Measurements from ENCODE around the gene MTFP1. TPM values are rescaled to one million over a fixed set of nuclear protein-coding genes. Genes with fewer than 3 reads are reported as not detected.

The MTFP1 gene
- total and polyA plus RNA-seq, 2 of the 4 experiments (the other 2 are of a cell fraction), result 7.3 to 7.7 TPM

DNA sequence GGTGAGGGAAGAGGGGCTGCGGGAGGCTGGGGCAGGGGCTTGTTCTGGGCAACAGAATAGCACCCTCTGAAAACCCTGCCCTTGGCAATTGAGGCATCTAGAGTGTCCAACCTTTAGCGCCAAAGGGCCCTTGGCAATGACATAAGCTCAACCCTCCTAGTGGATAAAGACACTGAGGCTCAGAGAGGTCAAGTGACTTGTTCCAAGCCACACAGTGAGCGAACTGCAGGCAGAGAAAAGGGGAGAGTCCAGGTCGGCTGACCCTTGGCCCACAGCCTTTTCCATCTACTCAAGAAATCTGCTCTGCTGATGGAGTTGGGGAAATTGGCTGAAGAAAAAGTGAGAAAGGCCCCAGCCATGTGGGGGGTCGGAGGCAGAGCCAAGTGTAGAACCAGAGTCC is 25.9 kb upstream of the MTFP1 start:
- intact Hi-C loops (cut with micrococcal nuclease) (no loop called here), in situ Hi-C loops (cut with MboI; ENCODE audit: low sequenced_read_pairs) (loop anchor here (10.0 kb wide), 2 partner anchors 85 to 295 kb away; no protein-coding TSS in a partner anchor), dilution Hi-C loops (cut with HindIII; ENCODE audit: low sequenced_read_pairs, unreplicated experiment) (no loop called here)
- no peak overlapping the region for H2AFZ ChIP-seq (replicated peaks; ENCODE audit: low read length, poor library complexity)
- H2BK20ac ChIP-seq (ENCODE audit: low read depth, low read length), result no peak overlapping the region
- H2BK15ac ChIP-seq (ENCODE audit: low read depth, low read length), result no peak overlapping the region
- no peaks in the 10 kb centered on the region for H3K9me3 ChIP-seq (ENCODE audit: control insufficient read depth, insufficient read depth, low read length)
- TF ChIP-seq POLR2A (IDR thresholded peaks at IDR 0.05; ENCODE audit: low read depth, low read length) (no peak), MXI1 (IDR thresholded peaks at IDR 0.05; ENCODE audit: borderline replicate concordance, low read depth, low read length) (no peak), BHLHE40 (IDR thresholded peaks at IDR 0.05; ENCODE audit: low read depth, low read length) (no peak), NFE2L2 (IDR thresholded peaks at IDR 0.05; ENCODE audit: low read depth, low read length) (no peak), RAD21 (IDR thresholded peaks at IDR 0.05; ENCODE audit: low read length) (no peak)
- TF ChIP-seq, protein P1, sequence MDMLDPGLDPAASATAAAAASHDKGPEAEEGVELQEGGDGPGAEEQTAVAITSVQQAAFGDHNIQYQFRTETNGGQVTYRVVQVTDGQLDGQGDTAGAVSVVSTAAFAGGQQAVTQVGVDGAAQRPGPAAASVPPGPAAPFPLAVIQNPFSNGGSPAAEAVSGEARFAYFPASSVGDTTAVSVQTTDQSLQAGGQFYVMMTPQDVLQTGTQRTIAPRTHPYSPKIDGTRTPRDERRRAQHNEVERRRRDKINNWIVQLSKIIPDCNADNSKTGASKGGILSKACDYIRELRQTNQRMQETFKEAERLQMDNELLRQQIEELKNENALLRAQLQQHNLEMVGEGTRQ (IDR thresholded peaks at IDR 0.05; ENCODE audit: low read depth, low read length), result no peak
- BruUV-seq (replicated peaks), result no TSS peak
- no peak overlapping the region for H3K4me2 ChIP-seq (ENCODE audit: low read depth, low read length)
- H3K9ac ChIP-seq (ENCODE audit: low read depth, low read length), result no peak overlapping the region
- H2BK5ac ChIP-seq (ENCODE audit: low read depth, low read length, poor library complexity, severe bottlenecking), result no peak overlapping the region
- no peaks in the 10 kb centered on the region for H3K27me3 ChIP-seq (ENCODE audit: control insufficient read depth, insufficient read depth, low read length)
- DNase-seq (no peak), ATAC-seq (ENCODE audit: low read depth) (no peak)
- ChIA-PET CTCF (no interaction called here), POLR2A (ENCODE audit: unreplicated experiment) (no interaction called here)
- no peak overlapping the region for H3K18ac ChIP-seq (ENCODE audit: low read depth, low read length)
- 100% methylated on average over 1 of the region's 5 CpGs; no CpG with 5 or more reads in 1 of the 2 experiments for WGBS, 2 experiments (ENCODE audit: extremely low coverage in 2 of 2, insufficient read length in 1 of 2)
- no peak overlapping the region for H3K56ac ChIP-seq (ENCODE audit: extremely low read depth, insufficient read depth, low read length)
- H2BK120ac ChIP-seq (ENCODE audit: low read depth, low read length), result no peak overlapping the region
- peaks cover 13% of the 10 kb centered on the region for H3K9me1 ChIP-seq (ENCODE audit: insufficient read depth, low read length)
- no peak overlapping the region for H3K4me3 ChIP-seq (ENCODE audit: insufficient read depth, low read depth, low read length)
- peaks cover 4% of the 10 kb centered on the region; the same call in 1 of the 2 replicates for H3K36me3 ChIP-seq (ENCODE audit: control insufficient read depth, insufficient read depth, low read length)
- no peak overlapping the region for H3K23ac ChIP-seq (ENCODE audit: low read depth, low read length)
- no peak overlapping the region for H4K91ac ChIP-seq (ENCODE audit: insufficient read depth, low read depth, low read length)
- H4K5ac ChIP-seq (ENCODE audit: low read depth, low read length), result no peak overlapping the region
- H2AK9ac ChIP-seq (replicated peaks; ENCODE audit: low read depth, low read length, poor library complexity), result no peak overlapping the region
- no peak overlapping the region for H3K27ac ChIP-seq (ENCODE audit: insufficient read depth, low read length)
- peaks cover 16% of the 10 kb centered on the region for H4K20me1 ChIP-seq (ENCODE audit: insufficient read depth, low read length)
- no peak overlapping the region for H3K14ac ChIP-seq (replicated peaks; ENCODE audit: low read depth, low read length)
- peaks cover 14% of the 10 kb centered on the region for H3K4me1 ChIP-seq (ENCODE audit: control insufficient read depth, insufficient read depth, low read length)
- no peak overlapping the region for H2AK5ac ChIP-seq (ENCODE audit: low read depth, low read length)
- H4K8ac ChIP-seq (ENCODE audit: low read depth in 2 of 2, low read length in 2 of 2), result no peak overlapping the region
- peaks cover 27 to 47% of the 10 kb centered on the region in 2 experiments for H3K79me1 ChIP-seq (ENCODE audit: low read depth in 1 of 2, low read length in 2 of 2)
- H3K4ac ChIP-seq (ENCODE audit: low read depth, low read length), result no peak overlapping the region
